ENCODE measurements around the gene MAST1.
"Not testable (repeated sequence)": the region's sequence is repeated elsewhere in the genome, so short reads cannot be mapped to it uniquely, and the experiment has no call there.

MAST1 gene

GRCh38 chr19:12794971-12795381 is 43.3 kb upstream of the MAST1 start:
- no peak for TF ChIP-seq CTCF (IDR thresholded peaks at IDR 0.05; ENCODE audit: control insufficient read depth, insufficient read depth, low read depth, low read length, missing control alignments)
- DNase-seq (ENCODE audit: low read depth): no peak
- H3K4me3 ChIP-seq (ENCODE audit: control insufficient read depth, low read depth, low read length): no peak overlapping the region

GRCh38 chr19:12796146-12797071 is 41.9 kb upstream of the MAST1 start:
- H3K4me3 ChIP-seq (ENCODE audit: control insufficient read depth, low read depth, low read length): no peak overlapping the region
- DNase-seq (ENCODE audit: low read depth): no peak
- peak; percentile 94 for TF ChIP-seq CTCF (IDR thresholded peaks at IDR 0.05; ENCODE audit: control insufficient read depth, insufficient read depth, low read depth, low read length, missing control alignments)

GRCh38 chr19:12797141-12797587 is 41.2 kb upstream of the MAST1 start:
- DNase-seq (ENCODE audit: low read depth): no peak
- H3K4me3 ChIP-seq (ENCODE audit: control insufficient read depth, low read depth, low read length): no peak overlapping the region
- TF ChIP-seq CTCF (IDR thresholded peaks at IDR 0.05; ENCODE audit: control insufficient read depth, insufficient read depth, low read depth, low read length, missing control alignments): no peak

- not testable (repeated sequence) for H3K4me3 ChIP-seq (ENCODE audit: control insufficient read depth, low read depth, low read length); DNase-seq (ENCODE audit: low read depth)
These were observed 40.7 kb upstream of the MAST1 start for GRCh38 chr19:12797607-12798006.

GRCh38 chr19:12799742-12800465 is 38.4 kb upstream of the MAST1 start:
- no peak overlapping the region for H3K4me3 ChIP-seq (ENCODE audit: control insufficient read depth, low read depth, low read length)
- no peak for DNase-seq (ENCODE audit: low read depth)
- TF ChIP-seq CTCF (IDR thresholded peaks at IDR 0.05; ENCODE audit: control insufficient read depth, insufficient read depth, low read depth, low read length, missing control alignments): no peak

GRCh38 chr19:12800466-12800770 is 37.9 kb upstream of the MAST1 start:
- TF ChIP-seq CTCF (IDR thresholded peaks at IDR 0.05; ENCODE audit: control insufficient read depth, insufficient read depth, low read depth, low read length, missing control alignments): no peak
- DNase-seq (ENCODE audit: low read depth): no peak
- H3K4me3 ChIP-seq (ENCODE audit: control insufficient read depth, low read depth, low read length): no peak overlapping the region

- DNase-seq (ENCODE audit: low read depth): no peak
These were observed 37.3 kb upstream of the MAST1 start for GRCh38 chr19:12800923-12801465.

More at GRCh38 chr19:12800923-12801465, 37.3 kb upstream of the MAST1 start:
- TF ChIP-seq CTCF (IDR thresholded peaks at IDR 0.05; ENCODE audit: control insufficient read depth, insufficient read depth, low read depth, low read length, missing control alignments): no peak
- H3K4me3 ChIP-seq (ENCODE audit: control insufficient read depth, low read depth, low read length): peak overlapping the region; percentile 86
